PFSK-1 (cell line): ENCODE data around the gene LITAF.

Source experiments
- FOXP2 ChIP-seq: optimal IDR thresholded peaks from 2 replicates; pipeline ENCODE3; 2011; ENCODE audit warnings: borderline replicate concordance, control low read depth, inconsistent platforms; ENCODE audit not compliant: insufficient read depth; ENCODE audit errors: extremely low read length, extremely low read depth
- POLR2AphosphoS5 ChIP-seq: IDR thresholded peaks from 2 replicates; pipeline ENCODE4 v1.6.1; 2012; ENCODE audit warnings: low read depth, mild to moderate bottlenecking, control low read depth, low read length, moderate library complexity
- REST ChIP-seq, 2 experiments: IDR thresholded peaks; 2 replicates each; pipeline versions ENCODE4 v1.6.1 to v1.8.0; 2011 to 2012; ENCODE audit warnings: low read depth in 2 of 2, low read length in 2 of 2, control low read depth in 1 of 2, inconsistent platforms in 1 of 2, mild to moderate bottlenecking in 1 of 2, moderate library complexity in 1 of 2; ENCODE audit not compliant: insufficient read depth in 1 of 2
- SIN3A ChIP-seq: IDR thresholded peaks from 2 replicates; pipeline ENCODE4 v1.6.1; 2012; ENCODE audit warnings: mild to moderate bottlenecking, low read length, moderate library complexity, borderline replicate concordance; ENCODE audit not compliant: insufficient read depth
- TAF1 ChIP-seq: IDR thresholded peaks from 2 replicates; pipeline ENCODE4 v1.6.1; 2012; ENCODE audit warnings: low read length, control low read depth, borderline replicate concordance; ENCODE audit not compliant: insufficient read depth

GRCh38 chr16:11530171-11530940 lies 56.4 kb downstream of the LITAF start:
- no peak for TF ChIP-seq POLR2AphosphoS5
- no peak for TF ChIP-seq SIN3A
- no peak for TF ChIP-seq TAF1
- no peak for TF ChIP-seq REST (IDR thresholded peaks at IDR 0.05; ENCODE audit: insufficient read depth in 1 of 2, low read depth in 2 of 2, low read length in 2 of 2)
- TF ChIP-seq FOXP2: no peak
